HEK293 (cell line): ENCODE data around the gene CAPN10.

ENCODE experiments used
- ATF2 ChIP-seq: fragments of 450-650 bp; formaldehyde crosslinking; IDR thresholded peaks from 2 replicates; pipeline ENCODE4 v1.5.1; 2016; ENCODE audit warnings: missing biosample characterization, missing genetic modification characterization, low read depth
- CTCF ChIP-seq: fragments of 450-650 bp; formaldehyde crosslinking; IDR thresholded peaks from 2 replicates; pipeline ENCODE4 v1.5.1; 2016; ENCODE audit warnings: missing biosample characterization, missing genetic modification characterization
- RBAK ChIP-seq: fragments of 450-650 bp; formaldehyde crosslinking; IDR thresholded peaks from 2 replicates; pipeline ENCODE4 v1.5.1; 2016; ENCODE audit warnings: missing biosample characterization, missing genetic modification characterization
- ZFP37 ChIP-seq: fragments of 450-650 bp; formaldehyde crosslinking; IDR thresholded peaks from 2 replicates; pipeline ENCODE4 v1.5.1; 2016; ENCODE audit warnings: missing biosample characterization, missing genetic modification characterization
- ZNF133 ChIP-seq: fragments of 450-650 bp; formaldehyde crosslinking; IDR thresholded peaks from 2 replicates; pipeline ENCODE4 v1.5.1; 2016; ENCODE audit warnings: missing biosample characterization, missing genetic modification characterization
- ZNF138 ChIP-seq: fragments of 450-650 bp; formaldehyde crosslinking; IDR thresholded peaks from 2 replicates; pipeline ENCODE4 v1.5.1; 2016; ENCODE audit warnings: missing biosample characterization, missing genetic modification characterization, borderline replicate concordance
- ZNF18 ChIP-seq: fragments of 450-650 bp; formaldehyde crosslinking; IDR thresholded peaks from 2 replicates; pipeline ENCODE4 v1.5.1; 2016; ENCODE audit warnings: missing biosample characterization, missing genetic modification characterization
- ZNF423 ChIP-seq: fragments of 450-650 bp; formaldehyde crosslinking; IDR thresholded peaks from 2 replicates; pipeline ENCODE4 v1.5.1; 2016; ENCODE audit warnings: missing biosample characterization, missing genetic modification characterization
- ZNF558 ChIP-seq: fragments of 450-650 bp; formaldehyde crosslinking; IDR thresholded peaks from 2 replicates; pipeline ENCODE4 v1.5.1; 2016; ENCODE audit warnings: missing biosample characterization, missing genetic modification characterization
- ZNF830 ChIP-seq: fragments of 450-650 bp; IDR thresholded peaks from 2 replicates; pipeline ENCODE4 v1.5.0; 2018; ENCODE audit warnings: missing biosample characterization, missing genetic modification characterization, low read depth, mild to moderate bottlenecking, moderate library complexity

GRCh38 chr2:240599141-240599583 is 12.6 kb downstream of the CAPN10 start:
- no peak for TF ChIP-seq CTCF (tag by site-specific recombination)
- no peak for TF ChIP-seq ZFP37 (tag by site-specific recombination)
- TF ChIP-seq RBAK: no peak
- TF ChIP-seq ZNF423 (tag by site-specific recombination): no peak
- no peak for TF ChIP-seq ZNF830 (tag by site-specific recombination)
- TF ChIP-seq ZNF558: no peak
- no peak for TF ChIP-seq ZNF138 (tag by site-specific recombination)
- no peak for TF ChIP-seq ZNF18 (tag by site-specific recombination)
- no peak for TF ChIP-seq ATF2 (tag by site-specific recombination)
- TF ChIP-seq ZNF133 (tag by site-specific recombination): no peak
